HG02588 (cell line): Measurements from ENCODE around the gene NCOA4.
"Not testable (repeated sequence)": the region's sequence is repeated elsewhere in the genome, so short reads cannot be mapped to it uniquely, and the experiment has no call there.

Experiments used
- ATAC-seq: cut with Tn5 transposase; IDR thresholded peaks from one replicate; pipeline ENCODE4 v1.9.1; 2021; ENCODE audit warnings: mild to moderate bottlenecking, moderate library complexity; ENCODE audit not compliant: unreplicated experiment

The NCOA4 gene

DNA sequence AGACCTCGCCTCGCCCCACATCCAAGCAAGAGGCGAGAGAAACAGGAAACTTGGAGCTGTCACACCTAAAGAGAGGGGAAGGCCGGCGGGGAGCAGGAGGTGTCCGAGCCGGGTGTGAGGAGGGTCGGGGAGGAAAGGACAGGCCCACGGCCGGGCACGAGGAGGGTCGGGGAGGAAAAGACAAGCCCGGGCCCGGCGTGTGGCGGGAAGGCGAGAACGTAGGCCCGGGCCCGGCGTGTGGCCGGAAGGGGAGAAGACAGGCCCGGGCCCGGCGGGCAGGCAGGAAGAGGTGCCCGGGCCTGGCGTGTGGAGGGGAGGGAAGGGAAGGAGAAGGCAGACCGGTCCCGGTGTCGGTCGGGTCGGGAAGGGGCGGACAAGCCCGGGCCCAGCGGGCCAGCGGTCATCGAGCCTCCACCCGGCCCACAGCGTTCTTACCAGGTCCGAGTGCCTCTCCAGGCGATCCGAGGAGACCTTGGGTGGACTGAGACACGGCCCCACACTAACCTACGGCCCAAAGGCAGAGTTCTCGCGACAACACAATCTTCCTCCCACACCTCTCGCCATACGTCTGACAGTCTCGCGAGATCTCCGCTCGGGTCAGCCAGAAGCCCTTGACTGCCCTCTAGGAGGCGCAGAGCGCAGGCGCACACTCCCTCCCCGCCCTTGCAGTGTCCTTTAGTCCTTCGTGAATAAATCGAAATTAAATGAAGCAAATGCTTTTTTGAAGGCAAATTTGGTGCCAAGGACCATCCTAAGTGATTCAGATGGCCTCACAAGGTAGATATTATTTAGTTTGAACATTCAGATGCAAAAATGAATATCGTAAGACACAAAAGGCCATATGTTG is at the start of gene NCOA4:
Gene NCOA4, minus strand, starts transcription at position 533 of the 847 bp plus-strand sequence. CDS start 13,943 bp downstream, outside the sequence.
- peak; percentile 96 for ATAC-seq

DNA sequence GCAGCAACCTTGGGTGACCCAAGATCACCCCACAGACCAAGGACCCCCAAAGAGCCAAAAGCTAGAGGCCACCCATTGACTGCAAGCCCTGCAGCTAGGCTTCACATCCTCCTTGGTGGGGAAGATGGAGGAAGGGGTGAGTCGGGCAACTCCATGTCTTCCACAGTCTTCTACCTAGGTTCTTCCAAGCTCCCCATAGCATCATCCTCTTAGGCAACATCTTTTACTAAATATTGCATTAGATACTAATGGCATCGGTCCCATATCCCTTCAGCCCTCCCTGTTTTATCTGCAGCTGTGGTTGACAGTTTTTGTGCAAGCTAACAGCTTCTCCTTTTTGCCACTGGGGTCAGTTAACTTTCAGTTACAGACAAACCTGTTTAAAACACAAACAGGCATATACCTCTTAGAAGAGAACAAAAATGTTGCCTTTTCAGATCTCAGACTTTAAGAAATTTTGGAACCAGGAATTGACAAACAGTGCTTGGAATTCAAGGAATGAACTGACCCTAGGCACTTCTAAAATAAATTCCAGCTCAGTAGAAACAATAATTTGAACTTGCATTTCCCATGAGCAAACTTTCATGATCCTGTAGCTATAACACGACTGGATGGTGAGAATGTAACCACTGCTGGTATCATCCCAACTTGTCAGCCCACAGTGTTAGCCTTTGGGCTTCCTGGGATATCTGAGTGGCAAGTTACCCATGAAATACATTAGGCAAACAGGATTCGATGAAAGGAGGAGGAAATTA is 49.6 kb upstream of the NCOA4 start:
- ATAC-seq = no peak

- no peak for ATAC-seq
These were observed 47.4 kb upstream of the NCOA4 start for GRCh38 chr10:46077731-46078413.

- ATAC-seq = no peak
These were observed 46.7 kb upstream of the NCOA4 start for GRCh38 chr10:46077141-46077554.

DNA sequence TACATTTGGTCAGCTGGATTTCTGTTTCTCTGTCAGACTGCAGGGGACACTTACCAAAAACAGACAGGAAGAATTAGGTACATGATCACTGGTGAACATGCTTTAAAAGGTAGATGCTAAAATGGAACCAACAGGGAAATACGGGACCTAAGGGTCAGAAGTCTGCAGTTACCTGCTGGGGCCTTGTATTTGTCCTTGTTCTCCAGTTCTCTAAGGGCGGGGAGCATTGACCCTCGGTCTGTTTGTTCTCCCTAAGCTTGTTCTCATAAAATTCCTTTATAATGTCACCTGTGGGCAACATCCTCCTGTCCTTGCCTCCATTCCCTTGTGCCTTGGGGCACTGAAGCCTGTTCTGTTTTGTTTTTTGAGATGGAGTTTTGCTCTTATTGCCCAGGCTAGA is 45.4 kb upstream of the NCOA4 start:
- no peak for ATAC-seq

- no peak for ATAC-seq
These were observed 43.9 kb upstream of the NCOA4 start for GRCh38 chr10:46074196-46074946.

GRCh38 chr10:46073564-46073963 is 43.1 kb upstream of the NCOA4 start:
- ATAC-seq = no peak

- no peak for ATAC-seq
These were observed 40.3 kb upstream of the NCOA4 start for GRCh38 chr10:46070749-46071148.

- ATAC-seq = no peak
These were observed 39.5 kb upstream of the NCOA4 start for GRCh38 chr10:46069771-46070463.

DNA sequence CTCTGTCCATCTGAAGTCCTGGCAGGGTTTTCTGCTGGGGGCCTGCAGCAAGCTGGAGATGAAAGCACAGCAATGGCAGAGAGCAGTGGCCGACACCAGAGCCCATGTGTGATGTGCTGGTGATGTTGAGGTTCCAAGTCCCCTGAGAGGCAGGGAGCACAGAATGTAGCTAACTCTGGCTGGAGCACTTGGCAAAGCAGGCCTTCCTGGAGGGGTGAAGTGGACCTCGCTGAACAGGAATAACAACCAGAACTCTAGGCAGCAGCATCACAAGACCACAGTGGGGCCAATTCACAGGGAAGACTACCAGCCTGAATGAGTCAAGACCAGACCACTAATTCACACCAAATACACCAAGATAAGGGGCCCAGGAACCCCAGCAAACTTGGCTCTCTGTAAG is 38.5 kb upstream of the NCOA4 start:
- ATAC-seq = no peak

DNA sequence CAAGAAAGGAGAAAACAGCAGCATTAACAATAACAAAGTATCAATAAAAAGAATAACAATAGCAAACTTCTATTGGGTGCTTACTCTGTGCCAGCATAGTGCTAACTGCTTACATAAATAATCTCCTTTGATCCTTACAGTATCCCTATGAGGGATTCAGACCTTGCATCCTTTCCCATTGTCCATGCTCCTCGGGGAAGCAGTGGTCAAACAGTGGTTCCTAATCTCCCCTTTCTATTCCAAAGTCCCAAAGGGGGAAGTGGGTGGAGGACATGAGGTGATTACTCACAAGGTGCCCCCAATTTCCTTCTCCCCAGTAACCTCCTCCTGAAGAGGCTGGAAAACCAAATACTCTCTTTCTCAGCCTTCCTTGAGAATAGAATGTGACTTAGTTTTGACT is 37.7 kb upstream of the NCOA4 start:
- no peak for ATAC-seq

DNA sequence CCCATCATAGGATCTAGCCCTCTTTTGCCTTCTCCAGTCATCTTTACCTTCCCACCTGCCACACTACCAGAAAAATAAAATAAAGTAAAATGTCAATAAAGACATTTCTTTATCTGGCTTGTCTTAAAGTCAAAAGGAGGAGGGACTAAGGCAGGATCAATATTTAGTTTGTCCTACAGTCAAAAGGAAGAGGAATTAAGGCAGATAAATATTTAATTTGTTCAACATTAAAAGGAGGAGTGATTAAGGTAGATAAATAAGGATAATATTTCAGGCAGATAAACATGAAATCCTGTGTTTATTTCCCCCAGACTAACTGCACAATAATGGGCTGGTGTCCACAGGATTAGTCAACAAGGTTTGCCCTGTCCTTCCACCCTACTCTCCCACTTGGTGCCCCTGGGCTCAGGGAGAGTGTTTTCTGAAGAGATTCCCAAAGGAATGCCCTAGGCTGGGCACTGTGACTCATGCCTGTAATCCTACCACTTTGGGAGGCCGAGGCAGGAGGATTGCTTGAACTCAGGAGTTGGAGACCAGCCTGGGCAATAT is 33.9 kb upstream of the NCOA4 start:
- no peak for ATAC-seq

DNA sequence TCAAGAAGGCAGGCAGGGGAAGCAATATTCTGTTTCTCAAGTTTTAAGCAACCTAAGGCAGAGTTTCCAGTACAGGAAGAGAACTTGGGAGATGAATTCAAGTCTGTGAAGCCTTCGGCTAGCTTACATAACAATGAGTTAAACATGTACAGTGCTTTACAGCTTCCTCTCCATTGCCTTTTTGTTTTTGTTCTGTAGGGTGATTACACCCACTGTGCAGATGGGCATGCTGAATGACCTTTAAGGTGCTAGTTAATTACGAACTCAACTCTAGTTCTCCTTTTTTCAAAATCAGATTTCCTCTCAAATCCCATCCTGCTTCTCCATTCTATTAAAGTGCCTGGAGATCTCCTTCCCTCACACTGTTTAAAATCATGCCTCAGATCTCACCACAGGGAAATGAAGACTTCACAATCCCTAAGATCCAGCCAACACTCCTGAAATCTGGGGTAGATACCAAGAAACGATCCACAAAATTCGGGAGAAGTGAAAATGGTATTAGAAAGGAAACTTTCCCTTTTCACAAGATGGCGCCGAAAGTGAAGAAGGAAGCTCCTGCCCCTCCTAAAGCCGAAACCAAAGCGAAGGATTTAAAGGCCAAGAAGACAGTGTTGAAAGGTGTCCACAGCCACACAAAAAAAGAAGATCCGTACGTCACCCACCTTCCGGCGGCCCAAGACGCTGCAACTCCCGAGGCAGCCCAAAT is 32.5 kb upstream of the NCOA4 start:
- no peak for ATAC-seq

DNA sequence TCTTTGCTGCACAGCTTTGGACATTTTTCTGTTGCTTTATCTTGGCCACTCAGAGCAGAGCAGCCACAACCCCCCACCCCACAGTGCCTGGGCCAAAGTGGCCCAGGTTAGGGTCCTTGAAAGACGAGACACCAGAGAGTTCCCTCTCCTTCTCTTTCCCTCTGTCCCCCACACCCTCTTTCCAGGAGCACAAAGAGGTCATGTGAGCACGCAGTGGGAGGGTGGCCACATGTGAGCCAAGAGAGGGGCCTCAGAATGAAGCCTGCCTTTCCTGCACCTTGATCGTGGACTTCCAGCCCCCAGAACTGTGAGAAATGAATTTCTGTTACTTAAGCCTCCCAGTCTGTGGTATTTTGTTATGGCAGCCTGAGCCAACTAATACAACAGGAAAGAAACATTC is 30.3 kb upstream of the NCOA4 start:
- no peak for ATAC-seq

- ATAC-seq = not testable (repeated sequence)
These were observed 27.5 kb upstream of the NCOA4 start for GRCh38 chr10:46057927-46058326.

GRCh38 chr10:46057038-46057437 is 26.6 kb upstream of the NCOA4 start:
- ATAC-seq = no peak

DNA sequence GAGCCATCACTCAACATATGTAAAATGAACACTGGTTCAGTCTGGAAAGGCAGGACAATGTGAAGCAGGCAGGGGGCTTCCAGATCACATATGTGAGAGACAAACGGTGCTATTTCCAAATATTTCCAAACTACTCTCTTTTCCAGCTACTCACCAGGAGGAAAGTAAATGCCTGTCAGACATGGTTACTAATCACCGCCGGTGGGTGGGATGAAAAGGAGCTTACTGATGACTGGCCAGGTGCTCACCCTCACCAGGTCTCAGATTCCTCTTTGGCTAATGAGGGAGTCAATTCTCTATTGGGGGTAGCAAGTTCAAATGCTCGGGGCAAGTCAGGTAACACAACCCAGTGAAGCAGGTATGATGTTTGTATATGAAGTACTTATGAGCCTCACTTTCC is 25.3 kb upstream of the NCOA4 start:
- ATAC-seq = no peak

DNA sequence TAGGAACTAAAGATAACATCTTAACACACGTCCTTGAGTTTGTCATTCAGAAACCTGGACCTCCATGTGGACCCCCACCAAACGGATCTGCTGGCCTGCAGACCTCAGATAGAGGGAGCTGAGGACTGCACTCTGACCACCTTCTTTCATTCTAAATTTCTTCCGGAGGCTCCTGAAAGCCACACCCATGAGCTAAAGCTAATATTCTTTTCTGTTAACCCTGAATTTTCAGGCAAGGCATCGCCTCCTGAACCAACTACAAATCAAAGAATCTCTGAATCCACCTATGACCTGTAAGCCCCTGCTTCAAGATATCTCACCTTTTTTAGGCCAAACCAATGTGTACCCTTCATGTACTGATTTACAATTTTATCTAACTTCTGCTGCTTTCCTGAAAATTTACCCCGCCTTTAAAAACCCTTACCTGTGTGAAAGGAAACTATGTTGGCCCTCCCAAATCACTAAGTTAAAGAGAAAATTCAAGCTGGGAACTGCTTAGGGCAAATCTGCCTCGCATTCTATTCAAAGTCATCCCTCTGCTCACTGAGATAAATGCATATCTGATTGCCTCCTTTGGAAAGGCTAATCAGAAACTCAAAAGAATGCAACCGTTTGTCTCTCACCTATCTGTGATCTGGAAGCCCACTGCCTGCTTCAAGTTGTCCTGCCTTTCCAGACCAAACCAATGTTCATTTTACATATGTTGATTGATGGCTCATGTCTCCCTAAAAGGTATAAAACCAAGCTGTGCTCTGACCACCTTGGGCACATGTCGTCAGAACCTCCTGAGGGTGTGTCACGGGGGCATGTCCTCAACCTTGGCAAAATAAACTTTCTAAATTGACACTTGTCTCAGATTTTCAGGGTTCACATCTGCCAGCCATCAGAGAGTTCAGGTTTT is 23.4 kb upstream of the NCOA4 start:
- no peak for ATAC-seq
